GM12878 (cell line): ENCODE results near the gene RASSF4.

Experiments used
- EGR1 ChIP-seq, 2 experiments: IDR thresholded peaks; 1 replicate in 1 of 2; 2 replicates in 1 of 2; pipeline ENCODE4 v1.6.1; 2011 to 2012; ENCODE audit warnings: low read depth in 2 of 2, low read length in 2 of 2, borderline replicate concordance in 1 of 2, mild to moderate bottlenecking in 1 of 2, moderate library complexity in 1 of 2
- HCFC1 ChIP-seq: fragments of 150-350 bp; IDR thresholded peaks from 2 replicates; pipeline ENCODE4 v1.6.1; 2014; ENCODE audit warnings: low read length
- JUNB ChIP-seq: IDR thresholded peaks from 2 replicates; pipeline ENCODE4 v1.6.1; 2016; ENCODE audit warnings: antibody characterized with exemption, mild to moderate bottlenecking
- JUND ChIP-seq: IDR thresholded peaks from 2 replicates; pipeline ENCODE4 v1.6.1; 2012; ENCODE audit warnings: low read depth, mild to moderate bottlenecking, low read length, improper control_type of control experiment, moderate library complexity
- RAD21 ChIP-seq: IDR thresholded peaks from 2 replicates; pipeline ENCODE4 v1.6.1; 2011; ENCODE audit warnings: mild to moderate bottlenecking, low read depth, low read length, moderate library complexity; ENCODE audit not compliant: insufficient read depth
- SP1 ChIP-seq: IDR thresholded peaks from one replicate; pipeline ENCODE4 v1.6.1; 2011; ENCODE audit warnings: low read depth, low read length
- TF ChIP-seq, protein P1 (sequence below): IDR thresholded peaks from 2 replicates; pipeline ENCODE4 v1.6.1; 2012; ENCODE audit warnings: low read depth, low read length, improper control_type of control experiment
- TF ChIP-seq, protein P2 (sequence below), 3 experiments: IDR thresholded peaks in 2 of 3; conservative IDR thresholded peaks in 1 of 3; 2 replicates each; pipeline ENCODE4 v1.5.1; 2011; ENCODE audit warnings: low read depth in 3 of 3, low read length in 3 of 3, mild to moderate bottlenecking in 3 of 3, control low read depth in 2 of 3, moderate library complexity in 2 of 3, inconsistent platforms in 1 of 3, mixed read lengths in 1 of 3; ENCODE audit not compliant: control insufficient read depth in 2 of 3, insufficient read depth in 1 of 3; ENCODE audit errors: extremely low read depth in 1 of 3
- TF ChIP-seq, protein P3 (sequence below): IDR thresholded peaks from 2 replicates; pipeline ENCODE4 v1.6.1; 2011; ENCODE audit warnings: low read depth, mild to moderate bottlenecking, low read length, moderate library complexity, borderline replicate concordance; ENCODE audit errors: extremely low read depth

DNA sequence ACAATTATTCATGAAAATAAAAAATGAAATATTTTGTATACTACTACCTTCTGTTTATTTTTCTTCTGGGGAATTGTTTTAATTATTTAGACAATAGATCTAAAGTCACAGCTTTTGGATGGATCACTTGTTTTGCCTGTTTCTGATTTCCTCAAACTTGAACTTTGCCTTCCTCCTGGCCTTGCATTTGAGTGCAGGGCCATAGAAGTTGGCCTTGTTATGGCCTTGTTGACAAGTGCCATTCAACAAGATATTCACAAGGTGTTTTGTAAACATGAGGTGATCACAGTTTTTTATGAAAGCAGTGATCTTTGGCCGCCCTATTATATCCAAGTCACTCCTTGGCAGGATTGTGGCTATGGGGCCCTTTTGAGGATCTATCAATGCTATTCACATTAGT is 45.7 kb downstream of the RASSF4 start:
- no peak for TF ChIP-seq JUNB
- TF ChIP-seq, protein P1, sequence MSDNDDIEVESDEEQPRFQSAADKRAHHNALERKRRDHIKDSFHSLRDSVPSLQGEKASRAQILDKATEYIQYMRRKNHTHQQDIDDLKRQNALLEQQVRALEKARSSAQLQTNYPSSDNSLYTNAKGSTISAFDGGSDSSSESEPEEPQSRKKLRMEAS: no peak
- TF ChIP-seq, protein P2, sequence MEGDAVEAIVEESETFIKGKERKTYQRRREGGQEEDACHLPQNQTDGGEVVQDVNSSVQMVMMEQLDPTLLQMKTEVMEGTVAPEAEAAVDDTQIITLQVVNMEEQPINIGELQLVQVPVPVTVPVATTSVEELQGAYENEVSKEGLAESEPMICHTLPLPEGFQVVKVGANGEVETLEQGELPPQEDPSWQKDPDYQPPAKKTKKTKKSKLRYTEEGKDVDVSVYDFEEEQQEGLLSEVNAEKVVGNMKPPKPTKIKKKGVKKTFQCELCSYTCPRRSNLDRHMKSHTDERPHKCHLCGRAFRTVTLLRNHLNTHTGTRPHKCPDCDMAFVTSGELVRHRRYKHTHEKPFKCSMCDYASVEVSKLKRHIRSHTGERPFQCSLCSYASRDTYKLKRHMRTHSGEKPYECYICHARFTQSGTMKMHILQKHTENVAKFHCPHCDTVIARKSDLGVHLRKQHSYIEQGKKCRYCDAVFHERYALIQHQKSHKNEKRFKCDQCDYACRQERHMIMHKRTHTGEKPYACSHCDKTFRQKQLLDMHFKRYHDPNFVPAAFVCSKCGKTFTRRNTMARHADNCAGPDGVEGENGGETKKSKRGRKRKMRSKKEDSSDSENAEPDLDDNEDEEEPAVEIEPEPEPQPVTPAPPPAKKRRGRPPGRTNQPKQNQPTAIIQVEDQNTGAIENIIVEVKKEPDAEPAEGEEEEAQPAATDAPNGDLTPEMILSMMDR (IDR thresholded peaks at IDR 0.05 in 2 of 3, conservative IDR thresholded peaks at IDR 0.05 in 1 of 3; ENCODE audit: control insufficient read depth in 2 of 3, extremely low read depth in 1 of 3, insufficient read depth in 1 of 3, low read depth in 3 of 3, low read length in 3 of 3): no peak
- no peak for TF ChIP-seq EGR1 (IDR thresholded peaks at IDR 0.05; ENCODE audit: borderline replicate concordance in 1 of 2, low read depth in 2 of 2, low read length in 2 of 2)
- TF ChIP-seq, protein P3, sequence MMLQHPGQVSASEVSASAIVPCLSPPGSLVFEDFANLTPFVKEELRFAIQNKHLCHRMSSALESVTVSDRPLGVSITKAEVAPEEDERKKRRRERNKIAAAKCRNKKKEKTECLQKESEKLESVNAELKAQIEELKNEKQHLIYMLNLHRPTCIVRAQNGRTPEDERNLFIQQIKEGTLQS: no peak
- TF ChIP-seq RAD21: no peak
- no peak for TF ChIP-seq SP1
- no peak for TF ChIP-seq JUND
- no peak for TF ChIP-seq HCFC1
